NCI-H82 treated with DMSO at 0.1 percent for 48 hours (cell line): ENCODE results near the gene MAN1A2.

ENCODE experiments used
- DNase-seq: peaks from one replicate; lab custom pipeline; 2025; ENCODE audit not compliant: unreplicated experiment; lab: John Stamatoyannopoulos, UW

The MAN1A2 gene

GRCh38 chr1:117573386-117574023 is 206.3 kb downstream of the MAN1A2 start:
- DNase-seq = no peak

GRCh38 chr1:117574161-117574835 is 207.0 kb downstream of the MAN1A2 start:
- DNase-seq = no peak

GRCh38 chr1:117575586-117576225 is 208.5 kb downstream of the MAN1A2 start:
- DNase-seq = no peak

GRCh38 chr1:117576236-117576635 is 209.0 kb downstream of the MAN1A2 start:
- no peak for DNase-seq

GRCh38 chr1:117577191-117577885 is 210.1 kb downstream of the MAN1A2 start:
- DNase-seq = no peak

- DNase-seq = no peak
Measured at GRCh38 chr1:117578466-117578865, 211.2 kb downstream of the MAN1A2 start.
